Amniotic stem cell (primary cell): Measurements from ENCODE around the gene GSTA5.
"Not testable (repeated sequence)": the region's sequence is repeated elsewhere in the genome, so short reads cannot be mapped to it uniquely, and the experiment has no call there.

Experiments
- DNase-seq: peaks from one replicate; lab custom pipeline; 2025; lab: John Stamatoyannopoulos, UW

Gene GSTA5

DNA sequence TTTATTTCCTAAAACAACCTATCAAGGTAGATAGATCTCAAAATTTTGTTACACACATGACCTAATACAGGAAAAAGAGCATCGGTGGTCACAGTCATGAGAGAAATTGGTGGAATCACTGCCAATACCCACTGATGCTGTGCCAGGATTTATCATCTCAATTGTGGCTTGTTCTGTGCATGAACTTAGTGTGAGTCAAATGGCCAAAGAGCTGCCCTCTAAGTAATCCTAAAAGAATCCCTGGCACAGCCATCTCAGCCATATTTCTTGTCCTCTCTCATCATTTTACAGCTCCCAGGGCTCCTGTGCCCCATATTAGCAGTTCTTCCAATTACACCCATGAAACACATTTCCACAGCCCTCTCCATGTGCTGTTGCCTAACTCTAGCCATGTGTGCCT is 6.1 kb downstream of the GSTA5 start:
- DNase-seq: no peak

- not testable (repeated sequence) for DNase-seq
Observed at GRCh38 chr6:52830869-52831268, 9.7 kb downstream of the GSTA5 start.

DNA sequence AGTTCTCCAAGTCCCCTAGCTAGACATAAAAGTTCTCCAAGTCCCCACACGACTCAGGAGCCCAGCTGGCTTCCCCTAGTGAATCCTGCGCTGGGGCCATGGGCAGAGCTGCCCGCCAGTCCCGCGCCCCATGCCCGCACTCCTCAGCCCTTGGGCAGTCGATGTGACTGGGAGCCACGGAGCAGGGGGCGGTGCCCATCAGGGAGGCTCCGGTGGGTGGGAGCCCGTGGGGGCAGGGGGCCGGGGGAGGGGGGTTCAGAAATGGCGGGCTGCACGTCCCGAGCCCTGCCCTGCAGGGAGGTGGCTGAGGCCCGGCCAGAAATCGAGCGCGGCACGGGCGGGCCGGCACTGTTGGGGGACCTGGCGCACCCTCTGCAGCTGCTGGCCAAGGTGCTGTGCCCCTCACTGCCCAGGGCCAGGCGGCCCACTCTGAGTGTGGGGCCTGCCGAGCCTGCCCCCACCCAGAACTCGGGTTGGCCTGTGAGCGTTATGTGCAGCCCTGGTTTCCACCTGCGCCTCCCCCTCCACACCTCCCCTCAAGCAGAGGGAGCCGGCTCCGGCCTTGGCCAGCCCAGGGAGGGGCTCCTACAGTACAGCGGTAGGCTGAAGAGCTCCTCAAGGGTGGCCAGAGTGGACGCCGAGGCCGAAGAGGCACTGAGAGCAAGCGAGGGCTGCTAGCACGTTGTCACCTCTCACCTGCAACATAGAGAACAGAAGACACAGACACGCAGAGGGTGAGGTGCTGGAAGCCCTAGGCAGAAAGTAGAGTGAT is 11.4 kb downstream of the GSTA5 start:
- no peak for DNase-seq

DNA sequence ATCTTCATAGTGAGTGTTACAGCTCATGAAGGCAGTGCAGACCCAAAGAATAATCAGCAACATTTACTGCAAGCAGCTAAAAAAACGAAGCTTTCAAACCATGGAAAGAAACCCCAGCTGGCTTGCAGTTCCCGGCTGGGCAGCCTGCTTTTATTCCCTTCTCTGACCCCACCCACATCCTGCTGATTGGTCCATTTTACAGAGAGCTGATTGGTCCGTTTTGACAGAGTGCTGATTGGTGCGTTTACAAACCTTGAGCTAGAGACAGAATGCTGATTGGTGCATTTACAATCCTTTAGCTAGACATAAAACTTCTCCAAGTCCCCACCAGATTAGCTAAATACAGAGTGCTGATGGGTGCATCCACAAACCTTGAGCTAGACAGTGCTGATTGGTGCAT is 12.0 kb downstream of the GSTA5 start:
- DNase-seq: not testable (repeated sequence)

DNA sequence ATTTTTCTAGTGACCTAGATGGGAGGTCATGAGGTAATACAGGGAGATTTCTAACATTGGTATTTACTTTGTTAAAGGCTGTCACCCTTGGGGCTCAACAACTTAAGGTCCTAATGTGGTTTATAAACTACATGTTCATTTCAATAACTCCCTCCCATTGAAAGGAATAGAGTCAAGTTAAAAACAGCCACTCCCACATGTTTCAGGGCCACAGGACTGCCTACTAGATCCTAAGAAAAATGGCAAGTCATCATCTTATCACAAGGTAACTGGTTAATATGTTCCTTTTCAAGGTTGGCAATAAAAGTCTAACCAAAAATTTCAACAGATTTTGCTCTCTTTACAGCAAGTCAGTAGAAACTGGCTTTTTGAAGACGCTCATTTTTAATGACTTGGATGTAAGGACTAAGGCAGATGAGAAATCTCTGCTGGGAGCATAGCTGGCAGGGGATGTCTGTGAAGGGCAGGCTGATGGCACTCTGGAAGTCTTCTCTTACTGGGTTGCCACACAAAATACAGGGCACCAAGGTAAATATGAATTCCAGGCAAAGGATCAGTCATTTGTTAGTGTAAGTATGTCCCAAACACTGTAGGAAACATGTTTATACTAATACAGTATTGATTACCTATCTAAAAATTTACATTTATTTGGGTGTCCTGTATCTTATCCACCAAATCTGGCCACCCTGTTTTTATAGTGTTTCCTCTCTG is 13.4 kb downstream of the GSTA5 start:
- not testable (repeated sequence) for DNase-seq

DNA sequence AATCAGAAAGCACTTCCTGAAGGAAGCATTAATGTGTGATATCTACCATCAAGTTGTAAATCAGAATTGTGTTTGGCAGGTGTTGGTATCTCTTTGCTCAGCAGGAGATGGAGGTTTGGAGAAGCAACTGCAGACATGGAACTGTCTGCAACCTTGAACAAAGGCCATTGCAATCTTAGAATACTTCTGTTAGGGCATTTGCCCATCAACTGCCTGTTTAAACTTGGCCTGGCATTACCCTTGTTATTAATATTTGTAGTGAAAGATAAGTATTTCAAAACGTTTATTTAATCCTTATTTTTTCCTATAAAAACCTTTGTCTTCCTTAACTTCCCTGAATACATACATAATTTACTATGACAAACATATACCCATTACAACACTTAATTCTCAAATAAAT is 14.1 kb downstream of the GSTA5 start:
- DNase-seq: no peak

GRCh38 chr6:52825900-52826459 is 14.6 kb downstream of the GSTA5 start:
- DNase-seq: not testable (repeated sequence)

GRCh38 chr6:52825270-52825793 is 15.3 kb downstream of the GSTA5 start:
- not testable (repeated sequence) for DNase-seq

GRCh38 chr6:52821842-52822241 is 18.8 kb downstream of the GSTA5 start:
- DNase-seq: no peak

DNA sequence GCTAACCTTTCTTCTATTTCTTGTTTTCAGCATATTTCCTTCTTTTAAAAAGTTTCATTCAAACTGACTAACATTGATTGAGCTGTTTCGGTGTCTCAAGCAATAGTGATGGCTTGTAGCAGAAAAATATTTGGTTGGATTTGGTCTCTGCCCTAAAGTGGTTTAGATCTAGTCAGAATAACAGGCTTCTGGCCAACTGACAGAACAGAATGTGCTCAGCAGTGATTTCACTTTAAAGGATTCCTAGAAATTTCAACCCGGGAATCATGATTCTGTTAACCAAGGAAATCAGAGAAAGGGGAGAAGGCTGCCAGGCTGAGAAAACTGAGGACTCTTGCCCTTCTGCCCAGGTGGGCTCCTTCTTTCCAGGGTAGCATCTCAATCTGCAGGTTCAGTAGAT is 20.4 kb downstream of the GSTA5 start:
- no peak for DNase-seq

- DNase-seq: no peak
Observed at GRCh38 chr6:52815167-52816092, 25.2 kb downstream of the GSTA5 start.

DNA sequence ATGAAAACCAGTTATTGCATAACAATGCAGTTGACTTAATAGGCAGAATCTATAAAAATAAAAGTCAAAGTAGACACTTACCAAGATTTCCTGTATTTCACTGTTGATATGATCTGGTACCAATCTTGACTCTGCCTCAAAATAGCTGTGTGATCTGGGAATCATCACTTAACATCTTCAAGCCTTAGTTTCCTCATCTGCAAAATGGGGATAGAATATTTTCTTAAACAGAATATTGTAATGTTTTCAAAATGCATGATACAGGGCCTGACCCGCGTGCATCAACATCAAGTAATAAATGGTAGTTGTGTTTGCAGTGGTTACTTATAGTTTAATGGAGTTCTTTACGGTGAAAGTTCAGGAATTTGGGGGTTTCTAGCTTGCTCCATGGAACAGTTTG is 26.1 kb downstream of the GSTA5 start:
- DNase-seq: not testable (repeated sequence)

DNA sequence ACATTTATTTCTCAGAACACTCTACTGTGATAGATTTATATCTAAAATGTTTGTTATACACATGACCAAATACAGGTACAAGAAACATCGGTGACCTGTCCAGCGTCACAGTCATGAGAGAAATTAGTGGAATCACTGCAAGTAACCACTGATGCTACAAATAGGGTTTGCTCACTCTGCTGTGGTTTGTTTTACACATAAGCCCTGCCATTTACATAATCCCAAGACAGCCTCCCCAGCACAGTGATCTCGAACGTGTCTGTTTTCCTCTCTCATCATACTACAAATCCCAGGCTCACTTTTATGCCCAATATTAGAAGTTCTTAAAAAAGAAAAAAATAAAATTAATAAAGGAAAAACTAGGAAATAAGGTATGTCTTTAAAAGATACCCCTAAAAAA is 30.8 kb downstream of the GSTA5 start:
- DNase-seq: not testable (repeated sequence)

DNA sequence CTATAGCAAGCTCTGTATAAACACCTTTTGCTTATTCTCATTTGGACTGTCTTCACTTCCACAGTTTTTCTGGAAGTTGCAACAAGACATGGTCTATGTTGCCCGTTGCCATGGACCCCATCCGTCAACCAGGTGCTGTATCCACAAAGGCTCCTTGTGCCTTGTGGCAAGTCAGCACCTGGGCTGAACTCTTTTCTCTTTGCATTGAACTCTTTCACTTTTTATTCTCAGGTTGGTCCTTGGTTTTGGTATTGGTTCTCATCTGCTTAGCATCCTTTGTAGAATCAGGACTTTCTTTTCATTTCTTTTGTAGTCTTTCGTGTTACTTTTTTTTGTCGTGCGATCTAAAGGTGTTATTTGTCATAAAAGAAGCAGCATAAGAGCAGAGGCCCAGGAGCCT is 32.0 kb downstream of the GSTA5 start:
- DNase-seq: no peak

DNA sequence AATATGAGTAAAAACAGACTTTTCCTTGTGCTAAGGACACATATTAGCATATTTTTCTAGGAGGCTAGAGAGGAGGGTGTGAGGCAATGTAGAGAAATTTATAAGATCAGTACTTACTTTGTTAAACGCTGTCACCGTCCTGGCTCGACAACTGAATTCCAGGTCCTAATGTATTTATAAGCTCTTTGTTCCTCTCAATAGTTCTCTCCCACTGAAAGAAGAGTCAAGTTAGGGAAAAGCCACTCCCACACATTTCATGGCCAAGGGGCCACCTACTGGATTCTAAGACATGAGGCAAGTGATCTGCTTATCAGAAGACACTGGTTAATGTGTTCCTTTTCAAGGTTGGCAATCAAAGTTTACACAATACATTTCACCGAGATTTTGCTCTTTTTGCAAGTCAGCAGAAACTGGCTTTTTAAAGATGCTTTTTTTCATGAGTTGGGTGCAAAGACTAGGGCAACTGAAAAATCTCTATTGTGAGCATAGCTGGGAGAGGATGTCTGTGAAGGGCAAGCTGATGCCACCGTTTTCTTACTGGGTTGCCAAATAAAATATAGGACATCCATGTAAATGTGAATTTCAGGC is 36.9 kb downstream of the GSTA5 start, which contains the start of gene GSTA1:
TSS of gene GSTA1 (minus strand) at position 149 of the 588 bp plus-strand sequence. CDS start 4,549 bp downstream, outside the sequence.
- not testable (repeated sequence) for DNase-seq

GRCh38 chr6:52802806-52803205 is 37.8 kb downstream of the GSTA5 start:
- no peak for DNase-seq

DNA sequence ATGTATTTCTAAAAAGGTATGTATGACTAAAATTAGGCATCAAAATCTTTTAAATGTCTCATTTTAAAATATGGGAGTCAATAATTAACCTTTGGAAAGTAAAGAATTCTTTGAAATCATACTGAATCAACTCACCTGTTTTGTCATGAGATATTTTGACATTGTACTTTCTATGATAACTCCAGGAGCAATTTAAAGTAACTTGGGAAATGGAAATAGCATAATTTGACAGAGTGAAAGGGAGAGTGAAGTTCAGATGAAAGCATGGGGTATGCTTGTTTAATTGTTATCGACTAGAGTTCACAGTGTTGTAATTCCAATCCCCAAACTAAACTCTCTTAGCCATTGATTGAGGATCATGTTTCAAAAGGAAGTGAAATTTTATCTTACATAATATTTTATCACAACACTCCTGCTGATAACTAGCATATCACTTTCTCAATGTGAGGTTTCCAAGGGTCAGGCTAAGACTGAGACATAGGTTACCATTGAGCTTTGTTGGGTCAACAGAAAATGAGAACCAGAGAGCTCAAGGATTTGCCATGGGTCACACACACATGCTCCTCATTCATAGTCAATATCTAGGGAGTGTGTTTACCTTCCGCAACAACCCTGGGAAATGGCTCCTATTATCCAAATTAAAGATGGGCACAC is 39.3 kb downstream of the GSTA5 start:
- DNase-seq: no peak

DNA sequence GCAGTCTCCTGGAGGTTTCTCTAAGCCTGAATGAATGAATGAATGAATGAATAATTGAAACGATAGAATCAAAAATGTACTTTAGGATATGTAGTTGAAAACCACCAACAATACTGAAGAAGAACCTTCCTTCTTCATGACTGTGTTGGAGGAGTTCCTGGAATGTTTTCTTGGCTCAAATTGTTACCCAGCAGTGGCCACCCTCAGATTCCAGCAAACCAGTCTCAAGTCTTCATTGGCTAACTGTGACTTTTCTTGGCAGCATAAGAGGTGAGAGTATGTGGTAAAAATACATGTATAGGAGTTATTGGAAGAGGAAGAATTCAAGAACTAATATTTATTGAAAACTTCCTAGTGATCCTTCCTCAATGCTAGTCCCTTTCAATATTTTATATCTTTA is 41.3 kb downstream of the GSTA5 start:
- DNase-seq: not testable (repeated sequence)

- DNase-seq: not testable (repeated sequence)
Observed at GRCh38 chr6:52794366-52794765, 46.2 kb downstream of the GSTA5 start.

- DNase-seq: no peak
Observed at GRCh38 chr6:52790861-52791260, 49.8 kb downstream of the GSTA5 start.

GRCh38 chr6:52789658-52790057 is 51.0 kb downstream of the GSTA5 start:
- not testable (repeated sequence) for DNase-seq
